OCI-LY7 (cell line): Measurements from ENCODE around the gene CAPN9. TPM values are rescaled to one million over a fixed set of nuclear protein-coding genes. Genes with fewer than 3 reads are reported as not detected.

Source experiments
- BruUV-seq: library from RNA; stranded (reverse); fragments of 400-500 nt; replicated peaks from 2 replicates; lab custom pipeline; 2021; lab: Mats Ljungman, UMichigan
- CTCF ChIA-PET: fragments of 300-600 bp; sonication (Branson Sonifier 250); formaldehyde crosslinking; loops from one replicate; lab custom pipeline; 2022; ENCODE audit warnings: antibody characterized with exemption; ENCODE audit not compliant: unreplicated experiment; lab: Charles Lee
- POLR2A ChIA-PET: fragments of 300-600 bp; sonication (Branson Sonifier 250); formaldehyde crosslinking; loops from one replicate; lab custom pipeline; 2022; ENCODE audit warnings: antibody characterized with exemption; lab: Charles Lee
- DNase-seq: peaks from one replicate; pipeline ENCODE4 v3.0.0-alpha.2; 2015; ENCODE audit warnings: low spot score
- H2AFZ ChIP-seq: fragments of 200-600 bp; sonication (generic), shearing (Covaris generic); 2 replicates; pipeline ENCODE4 v1.6.1; 2014; ENCODE audit warnings: mild to moderate bottlenecking, antibody characterized with exemption, low read length, moderate library complexity
- H3K27ac ChIP-seq: fragments of 200-600 bp; sonication (generic); 2 replicates; pipeline ENCODE4 v1.5.1; 2014; ENCODE audit warnings: mixed run types, low read depth, mild to moderate bottlenecking, moderate library complexity, low read length, inconsistent platforms; ENCODE audit not compliant: poor library complexity, severe bottlenecking
- H3K36me3 ChIP-seq: fragments of 200-600 bp; sonication (generic); 2 replicates; pipeline ENCODE4 v1.6.1; 2014; ENCODE audit warnings: mild to moderate bottlenecking, antibody characterized with exemption, low read length, moderate library complexity, mixed read lengths; ENCODE audit not compliant: insufficient read depth
- H3K4me1 ChIP-seq: fragments of 200-600 bp; sonication (generic); 2 replicates; pipeline ENCODE4 v1.5.1; 2014; ENCODE audit warnings: mild to moderate bottlenecking, low read length; ENCODE audit not compliant: insufficient read depth, poor library complexity, severe bottlenecking
- H3K4me2 ChIP-seq: fragments of 200-600 bp; sonication (generic); 2 replicates; pipeline ENCODE4 v1.6.1; 2014; ENCODE audit warnings: mild to moderate bottlenecking, low read length
- H3K4me3 ChIP-seq: fragments of 200-600 bp; sonication (generic); 2 replicates; pipeline ENCODE4 v1.5.1; 2014; ENCODE audit warnings: mild to moderate bottlenecking, low read depth, low read length; ENCODE audit not compliant: poor library complexity, severe bottlenecking
- H3K79me2 ChIP-seq: fragments of 200-600 bp; sonication (generic); 2 replicates; pipeline ENCODE4 v1.6.1; 2016; ENCODE audit warnings: low read depth, mild to moderate bottlenecking, low read length, moderate library complexity, mixed read lengths; ENCODE audit not compliant: insufficient read depth
- H3K9me2 ChIP-seq: fragments of 200-600 bp; sonication (generic); 2 replicates; pipeline ENCODE4 v1.6.1; 2016; ENCODE audit warnings: mild to moderate bottlenecking, low read length, mixed read lengths; ENCODE audit not compliant: insufficient read depth
- H3K9me3 ChIP-seq: fragments of 200-600 bp; sonication (generic); 2 replicates; pipeline ENCODE4 v1.6.1; 2014; ENCODE audit warnings: mild to moderate bottlenecking, mixed run types, low read length, mixed read lengths
- H4K20me1 ChIP-seq: fragments of 200-600 bp; sonication (generic); 2 replicates; pipeline ENCODE4 v1.6.1; 2014; ENCODE audit warnings: mild to moderate bottlenecking, antibody characterized with exemption, low read length, moderate library complexity, mixed read lengths; ENCODE audit not compliant: insufficient read depth
- EZH2phosphoT487 ChIP-seq: fragments of 200-600 bp; sonication (generic); IDR thresholded peaks from 2 replicates; pipeline ENCODE4 v1.6.1; 2018; ENCODE audit warnings: low read depth, borderline replicate concordance, mild to moderate bottlenecking, mixed run types, antibody characterized with exemption, low read length, moderate library complexity, mixed read lengths
- intact Hi-C: fragments of 100-400 bp; cut with micrococcal nuclease; formaldehyde crosslinking; loops from one replicate; pipeline ENCODE4 v1.10.0; 2022; ENCODE audit not compliant: unreplicated experiment
- total RNA-seq, 2 experiments: library from RNA; depleted of rRNA in 1 of 2; stranded (reverse); fragments of >200 nt in 1 of 2; shearing (Covaris generic) in 1 of 2; gene quantifications; 2 replicates each; pipeline ENCODE4 v1.2.3, GENCODE V29; 2014 to 2022
- TF ChIP-seq, protein P1 (sequence below): fragments of 200-600 bp; sonication (generic); conservative IDR thresholded peaks from 2 replicates; pipeline ENCODE4 v1.5.1; 2014; ENCODE audit warnings: mild to moderate bottlenecking, antibody characterized with exemption, low read length, moderate library complexity, mixed read lengths

The CAPN9 gene
- total RNA-seq, 2 experiments from 2014 or later: not detected

GRCh38 chr1:230707732-230708630 lies 39.2 kb upstream of the CAPN9 start:
- no TSS peak for BruUV-seq
- Histone ChIP-seq H3K9me3 (no peaks in the 10 kb centered on the region), H4K20me1 (no peaks in the 10 kb centered on the region), H3K4me2 (no peak overlapping the region), H3K4me3 (no peak overlapping the region), H3K4me1 (no peaks in the 10 kb centered on the region), H3K9me2 (no peaks in the 10 kb centered on the region), H2AFZ (no peak overlapping the region), H3K79me2 (no peaks in the 10 kb centered on the region), H3K27ac (no peak overlapping the region), H3K36me3 (no peaks in the 10 kb centered on the region)
- no peak for DNase-seq
- ChIA-PET CTCF (no interaction called here), POLR2A (no interaction called here)
- intact Hi-C loops: no loop called here
- no peak for TF ChIP-seq EZH2phosphoT487
- TF ChIP-seq, protein P1, sequence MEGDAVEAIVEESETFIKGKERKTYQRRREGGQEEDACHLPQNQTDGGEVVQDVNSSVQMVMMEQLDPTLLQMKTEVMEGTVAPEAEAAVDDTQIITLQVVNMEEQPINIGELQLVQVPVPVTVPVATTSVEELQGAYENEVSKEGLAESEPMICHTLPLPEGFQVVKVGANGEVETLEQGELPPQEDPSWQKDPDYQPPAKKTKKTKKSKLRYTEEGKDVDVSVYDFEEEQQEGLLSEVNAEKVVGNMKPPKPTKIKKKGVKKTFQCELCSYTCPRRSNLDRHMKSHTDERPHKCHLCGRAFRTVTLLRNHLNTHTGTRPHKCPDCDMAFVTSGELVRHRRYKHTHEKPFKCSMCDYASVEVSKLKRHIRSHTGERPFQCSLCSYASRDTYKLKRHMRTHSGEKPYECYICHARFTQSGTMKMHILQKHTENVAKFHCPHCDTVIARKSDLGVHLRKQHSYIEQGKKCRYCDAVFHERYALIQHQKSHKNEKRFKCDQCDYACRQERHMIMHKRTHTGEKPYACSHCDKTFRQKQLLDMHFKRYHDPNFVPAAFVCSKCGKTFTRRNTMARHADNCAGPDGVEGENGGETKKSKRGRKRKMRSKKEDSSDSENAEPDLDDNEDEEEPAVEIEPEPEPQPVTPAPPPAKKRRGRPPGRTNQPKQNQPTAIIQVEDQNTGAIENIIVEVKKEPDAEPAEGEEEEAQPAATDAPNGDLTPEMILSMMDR: no peak

DNA sequence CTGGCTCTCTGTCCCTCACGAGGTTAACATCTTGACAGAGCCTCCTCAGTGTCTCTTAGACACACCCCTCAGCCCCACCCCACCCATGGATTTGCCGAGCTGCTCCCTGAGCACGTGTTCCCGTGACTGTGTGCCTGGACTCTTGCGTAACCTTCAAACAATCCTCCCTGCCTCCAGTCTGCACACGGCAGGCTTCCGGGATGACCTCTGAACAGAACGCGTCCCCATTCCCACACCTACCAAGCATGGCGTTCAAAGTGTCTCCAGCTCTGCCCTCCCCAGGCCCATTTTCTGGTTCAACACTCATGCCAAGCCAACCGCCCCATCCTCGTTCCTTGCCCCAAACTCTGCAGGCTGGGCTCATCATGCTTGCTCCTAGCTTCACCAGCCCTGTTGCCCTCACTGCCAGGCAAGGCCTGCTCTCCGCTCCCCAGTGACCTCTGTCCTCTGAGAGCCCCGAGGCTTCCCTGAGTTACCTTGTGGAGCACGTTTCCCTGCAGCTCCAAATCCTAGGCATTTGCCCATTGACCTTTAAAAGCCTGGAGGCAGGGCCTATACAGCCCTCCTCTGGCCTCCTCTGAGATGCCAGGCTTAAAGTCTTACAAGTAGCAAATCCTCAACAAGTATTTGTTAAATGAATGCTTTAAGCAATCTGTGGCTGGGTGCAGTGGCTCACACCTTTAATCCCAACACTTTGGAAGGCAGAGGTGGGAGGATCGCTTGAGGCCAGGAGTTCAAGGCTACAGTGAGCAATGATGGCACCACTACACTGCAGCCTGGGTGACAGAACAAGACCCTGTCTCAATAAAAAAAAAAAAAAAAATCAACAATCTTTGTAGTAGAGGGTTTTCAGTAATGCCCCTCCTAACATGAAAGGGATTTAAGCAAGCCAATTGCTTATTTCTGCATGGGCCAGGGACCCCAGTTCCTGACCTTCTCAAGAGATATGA lies 38.3 kb upstream of the CAPN9 start:
- Histone ChIP-seq H3K79me2 (no peaks in the 10 kb centered on the region), H3K36me3 (no peaks in the 10 kb centered on the region), H4K20me1 (no peaks in the 10 kb centered on the region), H3K9me2 (no peaks in the 10 kb centered on the region), H2AFZ (no peak overlapping the region), H3K4me3 (no peak overlapping the region), H3K27ac (no peak overlapping the region), H3K9me3 (no peaks in the 10 kb centered on the region), H3K4me2 (no peak overlapping the region), H3K4me1 (no peaks in the 10 kb centered on the region)
- TF ChIP-seq EZH2phosphoT487: no peak
- TF ChIP-seq, protein P1: no peak
- no peak for DNase-seq
- intact Hi-C loops: no loop called here
- ChIA-PET POLR2A (interaction anchor here (0.6 kb wide), 1 partner anchor 317 kb away, joined by 3 read pairs; no protein-coding TSS in a partner anchor), CTCF (no interaction called here)
- BruUV-seq: no TSS peak
